Measurements from ENCODE around the gene ANKRD44. TPM values are rescaled to one million over a fixed set of nuclear protein-coding genes. Genes with fewer than 3 reads are reported as not detected.

Gene ANKRD44
- total RNA-seq, 1 donor from 2014 or later, result 3.4 TPM

- Histone ChIP-seq H3F3A (ENCODE audit: low read depth) (no peaks in the 10 kb centered on the region), H3K27ac (no peak overlapping the region), H3K36me3 (no peaks in the 10 kb centered on the region), H3K79me2 (ENCODE audit: low read depth) (no peaks in the 10 kb centered on the region), H2AFZ (replicated peaks) (peak overlapping the region; percentile 89), H3K9ac (no peak overlapping the region), H3K4me1 (no peaks in the 10 kb centered on the region), H3K27me3 (no peaks in the 10 kb centered on the region), H3K4me2 (no peak overlapping the region), H4K20me1 (ENCODE audit: low read depth) (no peaks in the 10 kb centered on the region), H3K4me3 (no peak overlapping the region), H3K9me3 (ENCODE audit: low read depth) (no peaks in the 10 kb centered on the region)
- H3K27me3 Mint-ChIP-seq (ENCODE audit: insufficient read depth, low read depth), result no peaks in the 10 kb centered on the region
- DNase-seq (ENCODE audit: low spot score), result no peak
- no peaks in the 10 kb centered on the region for H3K4me1 Mint-ChIP-seq
- no peaks in the 10 kb centered on the region for H3K36me3 Mint-ChIP-seq
- no peak overlapping the region for H3K27ac Mint-ChIP-seq
- no peak overlapping the region for H3K4me3 Mint-ChIP-seq
- H3K9me3 Mint-ChIP-seq, result no peaks in the 10 kb centered on the region
- TF ChIP-seq EZH2phosphoT487 (IDR thresholded peaks at IDR 0.05) (no peak), EZH2 (IDR thresholded peaks at IDR 0.05) (no peak), CTCF (IDR thresholded peaks at IDR 0.05) (no peak)
These were observed 28.4 kb upstream of the ANKRD44 start for GRCh38 chr2:197339016-197339415.

GRCh38 chr2:197332641-197333040, 22.1 kb upstream of the ANKRD44 start:
- Mint-ChIP-seq H3K4me1 (no peaks in the 10 kb centered on the region), H3K9me3 (no peaks in the 10 kb centered on the region), H3K4me3 (no peak overlapping the region), H3K27ac (no peak overlapping the region), H3K36me3 (no peaks in the 10 kb centered on the region), H3K27me3 (ENCODE audit: insufficient read depth, low read depth) (no peaks in the 10 kb centered on the region)
- H3K4me2 ChIP-seq, result no peak overlapping the region
- H3K9ac ChIP-seq, result no peak overlapping the region
- H2AFZ ChIP-seq (replicated peaks), result no peak overlapping the region
- H3K9me3 ChIP-seq (ENCODE audit: low read depth), result no peaks in the 10 kb centered on the region
- no peaks in the 10 kb centered on the region for H3K36me3 ChIP-seq
- no peak overlapping the region for H3K27ac ChIP-seq
- H3K4me1 ChIP-seq, result no peaks in the 10 kb centered on the region
- no peaks in the 10 kb centered on the region for H3F3A ChIP-seq (ENCODE audit: low read depth)
- no peak for DNase-seq (ENCODE audit: low spot score)
- H3K4me3 ChIP-seq, result no peak overlapping the region
- no peaks in the 10 kb centered on the region for H3K79me2 ChIP-seq (ENCODE audit: low read depth)
- H3K27me3 ChIP-seq, result no peaks in the 10 kb centered on the region
- H4K20me1 ChIP-seq (ENCODE audit: low read depth), result no peaks in the 10 kb centered on the region
- no peak for TF ChIP-seq EZH2phosphoT487 (IDR thresholded peaks at IDR 0.05)
- TF ChIP-seq CTCF (IDR thresholded peaks at IDR 0.05), result no peak
- no peak for TF ChIP-seq EZH2 (IDR thresholded peaks at IDR 0.05)

GRCh38 chr2:197328461-197328860, 17.9 kb upstream of the ANKRD44 start:
- H3K79me2 ChIP-seq (ENCODE audit: low read depth), result no peaks in the 10 kb centered on the region
- DNase-seq (ENCODE audit: low spot score), result no peak
- no peak overlapping the region for H3K27ac Mint-ChIP-seq
- no peaks in the 10 kb centered on the region for H3F3A ChIP-seq (ENCODE audit: low read depth)
- H3K4me1 Mint-ChIP-seq, result no peaks in the 10 kb centered on the region
- H3K9ac ChIP-seq, result no peak overlapping the region
- no peak for TF ChIP-seq EZH2phosphoT487 (IDR thresholded peaks at IDR 0.05)
- TF ChIP-seq EZH2 (IDR thresholded peaks at IDR 0.05), result no peak
- no peak for TF ChIP-seq CTCF (IDR thresholded peaks at IDR 0.05)
- no peak overlapping the region for H3K4me3 ChIP-seq
- no peaks in the 10 kb centered on the region for H3K9me3 ChIP-seq (ENCODE audit: low read depth)
- H3K4me1 ChIP-seq, result no peaks in the 10 kb centered on the region
- no peak overlapping the region for H3K4me2 ChIP-seq
- H2AFZ ChIP-seq (replicated peaks), result no peak overlapping the region
- H3K27ac ChIP-seq, result no peak overlapping the region
- no peaks in the 10 kb centered on the region for H4K20me1 ChIP-seq (ENCODE audit: low read depth)
- no peaks in the 10 kb centered on the region for H3K9me3 Mint-ChIP-seq
- H3K27me3 ChIP-seq, result no peaks in the 10 kb centered on the region
- H3K36me3 ChIP-seq, result no peaks in the 10 kb centered on the region
- no peaks in the 10 kb centered on the region for H3K27me3 Mint-ChIP-seq (ENCODE audit: insufficient read depth, low read depth)
- no peaks in the 10 kb centered on the region for H3K36me3 Mint-ChIP-seq
- no peak overlapping the region for H3K4me3 Mint-ChIP-seq
